Activated CD8-positive, alpha-beta memory T cell treated with anti-CD3 and anti-CD28 coated beads for 36 hours (primary cell): ENCODE measurements around the gene PET100. TPM values are rescaled to one million over a fixed set of nuclear protein-coding genes. Genes with fewer than 3 reads are reported as not detected.

ENCODE experiments used
- CTCF ChIA-PET: fragments of 350-600 bp; sonication (Branson Sonifier 250); formaldehyde crosslinking; loops from one replicate; lab custom pipeline; 2021; ENCODE audit warnings: antibody characterized with exemption; lab: Charles Lee
- POLR2A ChIA-PET: fragments of 350-600 bp; sonication (Branson Sonifier 250); formaldehyde crosslinking; loops from one replicate; lab custom pipeline; 2021; ENCODE audit warnings: antibody characterized with exemption; lab: Charles Lee
- total RNA-seq, 2 experiments: library from RNA; stranded (reverse); gene quantifications; one replicate each; pipeline ENCODE4 v1.2.3, GENCODE V29; 2021

PET100 gene
- total RNA-seq, 2 experiments from 2014 or later = 99.2 to 100 TPM

- ChIA-PET POLR2A (no interaction called here), CTCF (interaction anchor here (0.5 to 1.9 kb wide), 3 partner anchors 9 to 111 kb away, joined by 3 to 6 read pairs (median 5); partner anchors contain the start of gene TRAPPC5)
Observed at GRCh38 chr19:7668842-7669241, 39.2 kb downstream of the PET100 start, which contains the start of gene RETN. TSS of gene RETN (plus strand) at chr19:7669049. CDS start at chr19:7669327, 278 bp downstream.

GRCh38 chr19:7669641-7670040 is 40.0 kb downstream of the PET100 start:
- ChIA-PET CTCF (interaction anchor here (1.0 to 1.9 kb wide), 3 partner anchors 9 to 101 kb away, joined by 3 to 6 read pairs (median 5); partner anchors contain the start of gene TRAPPC5), POLR2A (no interaction called here)

GRCh38 chr19:7670150-7670783 is 40.7 kb downstream of the PET100 start:
- ChIA-PET CTCF (interaction anchor here (0.9 to 1.9 kb wide), 4 partner anchors 8 to 102 kb away, joined by 3 to 6 read pairs (median 4); partner anchors contain the start of gene TRAPPC5), POLR2A (interaction anchor here (0.7 kb wide), 1 partner anchor 10 kb away, joined by 3 read pairs; the partner anchor contains the start of gene TRAPPC5)

GRCh38 chr19:7670790-7671189 is 41.2 kb downstream of the PET100 start:
- ChIA-PET POLR2A (interaction anchor here (0.7 kb wide), 1 partner anchor 10 kb away, joined by 3 read pairs; the partner anchor contains the start of gene TRAPPC5), CTCF (interaction anchor here (0.9 kb wide), 1 partner anchor 19 kb away, joined by 3 read pairs; no protein-coding TSS in a partner anchor)

- ChIA-PET POLR2A (no interaction called here), CTCF (no interaction called here)
Observed at GRCh38 chr19:7672522-7672921, 42.9 kb downstream of the PET100 start.

GRCh38 chr19:7674010-7675005 is 44.7 kb downstream of the PET100 start:
- POLR2A ChIA-PET = no interaction called here
- CTCF ChIA-PET = interaction anchor here (0.6 to 1.2 kb wide), 4 partner anchors 24 to 767 kb away, joined by 3 to 5 read pairs (median 3); no protein-coding TSS in a partner anchor

GRCh38 chr19:7676376-7676775 is 46.8 kb downstream of the PET100 start:
- POLR2A ChIA-PET = no interaction called here
- CTCF ChIA-PET = no interaction called here

- ChIA-PET CTCF (interaction anchor here (1.5 kb wide), 1 partner anchor 137 kb away, joined by 3 read pairs; no protein-coding TSS in a partner anchor), POLR2A (no interaction called here)
Observed at GRCh38 chr19:7676854-7677253, 47.3 kb downstream of the PET100 start, which contains the start of gene MCEMP1. TSS of gene MCEMP1 (plus strand) at chr19:7677090. CDS start at chr19:7677121, 31 bp downstream.

- ChIA-PET POLR2A (no interaction called here), CTCF (interaction anchor here (0.6 to 1.5 kb wide), 4 partner anchors 9 to 136 kb away, joined by 3 to 6 read pairs (median 3); partner anchors contain the start of gene RETN)
Observed at GRCh38 chr19:7677669-7678311, 48.2 kb downstream of the PET100 start.

- ChIA-PET POLR2A (no interaction called here), CTCF (interaction anchor here (0.9 to 1.2 kb wide), 2 partner anchors 10 to 111 kb away, joined by 3 to 6 read pairs; partner anchors contain the start of gene RETN)
Observed at GRCh38 chr19:7678971-7679751, 49.6 kb downstream of the PET100 start.

GRCh38 chr19:7679771-7680605 is 50.4 kb downstream of the PET100 start:
- ChIA-PET CTCF (interaction anchor here (0.6 to 2.5 kb wide), 17 partner anchors 11 to 242 kb away, joined by 3 to 20 read pairs (median 5); partner anchors contain the start of genes MAP2K7, PET100, RETN and STXBP2), POLR2A (interaction anchor here (1.0 kb wide), 1 partner anchor 10 kb away, joined by 3 read pairs; no protein-coding TSS in a partner anchor)

- CTCF ChIA-PET = interaction anchor here (0.6 to 2.5 kb wide), 35 partner anchors 11 to 263 kb away, joined by 3 to 20 read pairs (median 4); partner anchors contain the start of genes CD209, FCER2, MAP2K7 and PET100
Observed at GRCh38 chr19:7680606-7681339, 51.2 kb downstream of the PET100 start, which contains the start of gene TRAPPC5. TSS of gene TRAPPC5 (plus strand) at chr19:7680833. CDS start at chr19:7682254, 1,421 bp downstream.

More at GRCh38 chr19:7680606-7681339, 51.2 kb downstream of the PET100 start, which contains the start of gene TRAPPC5:
- POLR2A ChIA-PET = interaction anchor here (0.5 to 1.1 kb wide), 5 partner anchors 10 to 121 kb away, joined by 3 to 5 read pairs (median 4); no protein-coding TSS in a partner anchor
